Lower leg skin (tissue), 4 donors: ENCODE data around the gene PIM3. TPM values are rescaled to one million over a fixed set of nuclear protein-coding genes. Genes with fewer than 3 reads are reported as not detected.

Experiments used
- DNase-seq, 2 donors: peaks; one replicate each; pipeline ENCODE4 v3.0.0-alpha.2; 2019; ENCODE audit warnings: low spot score in 2 of 2
- H3K4me3 ChIP-seq: fragments of 200-600 bp; sonication (generic); 2 replicates; pipeline ENCODE4 v1.5.1; 2017; ENCODE audit warnings: mild to moderate bottlenecking, low read depth; ENCODE audit not compliant: poor library complexity, severe bottlenecking
- CTCF ChIP-seq, 3 donors: fragments of 450-650 bp; IDR thresholded peaks; one replicate each; pipeline ENCODE4 v1.5.1; 2016; ENCODE audit warnings: antibody characterized with exemption in 3 of 3, mild to moderate bottlenecking in 3 of 3, moderate library complexity in 2 of 3
- POLR2A ChIP-seq, 2 donors: fragments of 450-650 bp; IDR thresholded peaks; one replicate each; pipeline ENCODE4 v1.6.1; 2016 to 2017; ENCODE audit warnings: antibody characterized with exemption in 2 of 2, mild to moderate bottlenecking in 1 of 2, moderate library complexity in 1 of 2
- WGBS, 2 donors: methylation state at CpG; one replicate each; pipeline ENCODE4 v1.1.5; 2018; 5-methylcytosine and 5-hydroxymethylcytosine counted together
- intact Hi-C: fragments of 100-400 bp; cut with DNase I; formaldehyde crosslinking; loops from one replicate; pipeline ENCODE4 v1.15.0; 2023; ENCODE audit warnings: low total_unique reads
- total RNA-seq, 4 donors: library from RNA; depleted of rRNA; stranded (reverse); fragments of >200 nt; gene quantifications; one replicate each; pipeline ENCODE4 v1.1.0, GENCODE V29; 2016

The PIM3 gene
- total RNA-seq, 4 donors from 2014 or later = 149 to 181 (median 163) TPM

GRCh38 chr22:49993649-49994360, 33.2 kb downstream of the PIM3 start:
- TF ChIP-seq CTCF (IDR thresholded peaks at IDR 0.05) (no peak), POLR2A (IDR thresholded peaks at IDR 0.05) (no peak)
- intact Hi-C loops = no loop called here
- no peak overlapping the region for H3K4me3 ChIP-seq
- peak in 1 of 2 donors; percentile 84 for DNase-seq
- 65 to 76% methylated on average over 9 to 10 of the region's 11 CpGs for WGBS, 2 donors

GRCh38 chr22:49994361-49995040, 33.9 kb downstream of the PIM3 start:
- intact Hi-C loops = no loop called here

GRCh38 chr22:49995041-49995360, 34.4 kb downstream of the PIM3 start:
- intact Hi-C loops = no loop called here
- no peak overlapping the region for H3K4me3 ChIP-seq
- TF ChIP-seq CTCF (IDR thresholded peaks at IDR 0.05) (no peak), POLR2A (IDR thresholded peaks at IDR 0.05) (no peak)
- DNase-seq = peak in 1 of 2 donors; percentile 75
- 79 to 100% methylated on average over 1 to 2 of the region's 3 CpGs for WGBS, 2 donors

More at GRCh38 chr22:49994361-49995040, 33.9 kb downstream of the PIM3 start:
- WGBS, 2 donors = 92 to 94% methylated on average over 15 to 21 of the region's 21 CpGs
- no peak for TF ChIP-seq POLR2A (IDR thresholded peaks at IDR 0.05)
- TF ChIP-seq CTCF (IDR thresholded peaks at IDR 0.05) = no peak
- no peak overlapping the region for H3K4me3 ChIP-seq
- peak in 1 of 2 donors; percentile 81 for DNase-seq

GRCh38 chr22:49995361-49996118, 35.0 kb downstream of the PIM3 start:
- DNase-seq = peak in 1 of 2 donors; percentile 82
- 77 to 85% methylated on average over 8 to 9 of the region's 10 CpGs for WGBS, 2 donors

GRCh38 chr22:49996119-49996517, 35.5 kb downstream of the PIM3 start:
- intact Hi-C loops = no loop called here
- no peak for TF ChIP-seq CTCF (IDR thresholded peaks at IDR 0.05)
- TF ChIP-seq POLR2A (IDR thresholded peaks at IDR 0.05) = no peak
- H3K4me3 ChIP-seq = no peak overlapping the region
- 45 to 82% methylated on average over 3 to 4 of the region's 4 CpGs for WGBS, 2 donors
- DNase-seq = no peak

More at GRCh38 chr22:49995361-49996118, 35.0 kb downstream of the PIM3 start:
- TF ChIP-seq CTCF (IDR thresholded peaks at IDR 0.05) (no peak), POLR2A (IDR thresholded peaks at IDR 0.05) (no peak)
- H3K4me3 ChIP-seq = no peak overlapping the region
- intact Hi-C loops = no loop called here
